HepG2 (cell line): ENCODE results near the gene CERS1. TPM values are rescaled to one million over a fixed set of nuclear protein-coding genes. Genes with fewer than 3 reads are reported as not detected.

Experiments used
- CCDC6 ChIP-seq: sonication (generic); formaldehyde crosslinking; IDR thresholded peaks from 2 replicates; pipeline ENCODE4 v1.8.1; 2022; ENCODE audit warnings: mild to moderate bottlenecking, missing genetic modification reagents, moderate library complexity
- DMTF1 ChIP-seq: sonication (generic); formaldehyde crosslinking; IDR thresholded peaks from 2 replicates; pipeline ENCODE4 v1.4.0; 2020; ENCODE audit warnings: mild to moderate bottlenecking, missing genetic modification reagents
- ETV6 ChIP-seq: sonication (generic); formaldehyde crosslinking; conservative IDR thresholded peaks from 2 replicates; pipeline ENCODE4 v1.4.0; 2020; ENCODE audit warnings: missing genetic modification reagents
- GTF3A ChIP-seq: sonication (generic); formaldehyde crosslinking; conservative IDR thresholded peaks from 2 replicates; pipeline ENCODE4 v1.4.0; 2020; ENCODE audit warnings: mild to moderate bottlenecking, missing genetic modification reagents
- JUND ChIP-seq: sonication (generic); formaldehyde crosslinking; IDR thresholded peaks from 2 replicates; pipeline ENCODE4 v1.8.0; 2022; ENCODE audit warnings: mild to moderate bottlenecking, missing genetic modification reagents
- KDM5B ChIP-seq: sonication (generic); formaldehyde crosslinking; IDR thresholded peaks from 2 replicates; pipeline ENCODE4 v1.4.0; 2020; ENCODE audit warnings: missing genetic modification reagents, mild to moderate bottlenecking, borderline replicate concordance
- NCOA1 ChIP-seq: sonication (generic); formaldehyde crosslinking; IDR thresholded peaks from 2 replicates; pipeline ENCODE4 v1.9.0; 2021; ENCODE audit warnings: missing genetic modification reagents
- REL ChIP-seq: sonication (generic); formaldehyde crosslinking; conservative IDR thresholded peaks from 2 replicates; pipeline ENCODE4 v1.8.0; 2022; ENCODE audit warnings: mild to moderate bottlenecking, missing genetic modification reagents, moderate library complexity
- TRIM24 ChIP-seq: sonication (generic); formaldehyde crosslinking; IDR thresholded peaks from 2 replicates; pipeline ENCODE4 v1.8.0; 2022; ENCODE audit warnings: mild to moderate bottlenecking, missing genetic modification reagents
- ZNF24 ChIP-seq: fragments of 450-650 bp; IDR thresholded peaks from 2 replicates; pipeline ENCODE4 v1.6.1; 2017; ENCODE audit warnings: antibody characterized with exemption, mild to moderate bottlenecking
- ZNF646 ChIP-seq: sonication (generic); formaldehyde crosslinking; IDR thresholded peaks from 2 replicates; pipeline ENCODE4 v1.9.0; 2021; ENCODE audit warnings: mild to moderate bottlenecking, missing genetic modification reagents
- ZNF841 ChIP-seq: sonication (generic); formaldehyde crosslinking; IDR thresholded peaks from 2 replicates; pipeline ENCODE4 v1.8.1; 2023; ENCODE audit warnings: missing genetic modification reagents, borderline replicate concordance
- polyA plus RNA-seq, 8 experiments: library from polyadenylated mRNA; depleted of rRNA in 3 of 8; stranded (reverse) in 7 of 8; unstranded in 1 of 8; fragments of >200 nt; fragmentation: Illumina TruSeq in 4 of 8; extraction: Trizol in 4 of 8; gene quantifications; 2 replicates each; pipeline versions ENCODE4 v1.2.1 to v1.2.3, GENCODE V29; 2011 to 2016; ENCODE audit warnings: low read depth in 4 of 8, missing spikeins in 1 of 8, mixed read lengths in 1 of 8; ENCODE audit not compliant: insufficient read depth in 1 of 8
- total RNA-seq, 5 experiments: library from RNA; depleted of rRNA; stranded (reverse); fragments of >200 nt; fragmentation: Illumina TruSeq; extraction: Trizol; gene quantifications; 2 replicates each; pipeline ENCODE4 v1.2.3, GENCODE V29; 2016; ENCODE audit warnings: low read depth in 1 of 5
- TF ChIP-seq, protein P1 (sequence below): sonication (generic); formaldehyde crosslinking; IDR thresholded peaks from 2 replicates; pipeline ENCODE4 v1.5.1; 2020; ENCODE audit warnings: mild to moderate bottlenecking, missing genetic modification reagents, moderate library complexity
- TF ChIP-seq, protein P2 (sequence below): sonication (generic); formaldehyde crosslinking; IDR thresholded peaks from 2 replicates; pipeline ENCODE4 v1.4.0; 2020; ENCODE audit warnings: missing genetic modification reagents

The CERS1 gene
- total and polyA plus RNA-seq, 2 of the 13 experiments (the other 11 are each of a cell fraction or from before 2014, with no cell fraction given): 4.6 to 9.8 TPM

- TF ChIP-seq, protein P1, sequence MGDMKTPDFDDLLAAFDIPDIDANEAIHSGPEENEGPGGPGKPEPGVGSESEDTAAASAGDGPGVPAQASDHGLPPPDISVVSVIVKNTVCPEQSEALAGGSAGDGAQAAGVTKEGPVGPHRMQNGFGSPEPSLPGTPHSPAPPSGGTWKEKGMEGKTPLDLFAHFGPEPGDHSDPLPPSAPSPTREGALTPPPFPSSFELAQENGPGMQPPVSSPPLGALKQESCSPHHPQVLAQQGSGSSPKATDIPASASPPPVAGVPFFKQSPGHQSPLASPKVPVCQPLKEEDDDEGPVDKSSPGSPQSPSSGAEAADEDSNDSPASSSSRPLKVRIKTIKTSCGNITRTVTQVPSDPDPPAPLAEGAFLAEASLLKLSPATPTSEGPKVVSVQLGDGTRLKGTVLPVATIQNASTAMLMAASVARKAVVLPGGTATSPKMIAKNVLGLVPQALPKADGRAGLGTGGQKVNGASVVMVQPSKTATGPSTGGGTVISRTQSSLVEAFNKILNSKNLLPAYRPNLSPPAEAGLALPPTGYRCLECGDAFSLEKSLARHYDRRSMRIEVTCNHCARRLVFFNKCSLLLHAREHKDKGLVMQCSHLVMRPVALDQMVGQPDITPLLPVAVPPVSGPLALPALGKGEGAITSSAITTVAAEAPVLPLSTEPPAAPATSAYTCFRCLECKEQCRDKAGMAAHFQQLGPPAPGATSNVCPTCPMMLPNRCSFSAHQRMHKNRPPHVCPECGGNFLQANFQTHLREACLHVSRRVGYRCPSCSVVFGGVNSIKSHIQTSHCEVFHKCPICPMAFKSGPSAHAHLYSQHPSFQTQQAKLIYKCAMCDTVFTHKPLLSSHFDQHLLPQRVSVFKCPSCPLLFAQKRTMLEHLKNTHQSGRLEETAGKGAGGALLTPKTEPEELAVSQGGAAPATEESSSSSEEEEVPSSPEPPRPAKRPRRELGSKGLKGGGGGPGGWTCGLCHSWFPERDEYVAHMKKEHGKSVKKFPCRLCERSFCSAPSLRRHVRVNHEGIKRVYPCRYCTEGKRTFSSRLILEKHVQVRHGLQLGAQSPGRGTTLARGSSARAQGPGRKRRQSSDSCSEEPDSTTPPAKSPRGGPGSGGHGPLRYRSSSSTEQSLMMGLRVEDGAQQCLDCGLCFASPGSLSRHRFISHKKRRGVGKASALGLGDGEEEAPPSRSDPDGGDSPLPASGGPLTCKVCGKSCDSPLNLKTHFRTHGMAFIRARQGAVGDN (CRISPR knock-in tag): peak; percentile 93
- no peak for TF ChIP-seq ZNF646
- TF ChIP-seq CCDC6 (CRISPR knock-in tag): 0 out of 2 replicates have a peak, but pooled peaks have one; percentile 25
- no peak for TF ChIP-seq JUND (CRISPR knock-in tag)
- no peak for TF ChIP-seq REL (CRISPR knock-in tag)
- no peak for TF ChIP-seq NCOA1
- TF ChIP-seq ZNF841 (CRISPR knock-in tag): no peak
- TF ChIP-seq KDM5B (CRISPR knock-in tag): no peak; the same call in 1 of the 2 replicates
- no peak for TF ChIP-seq DMTF1 (CRISPR knock-in tag)
- TF ChIP-seq, protein P2, sequence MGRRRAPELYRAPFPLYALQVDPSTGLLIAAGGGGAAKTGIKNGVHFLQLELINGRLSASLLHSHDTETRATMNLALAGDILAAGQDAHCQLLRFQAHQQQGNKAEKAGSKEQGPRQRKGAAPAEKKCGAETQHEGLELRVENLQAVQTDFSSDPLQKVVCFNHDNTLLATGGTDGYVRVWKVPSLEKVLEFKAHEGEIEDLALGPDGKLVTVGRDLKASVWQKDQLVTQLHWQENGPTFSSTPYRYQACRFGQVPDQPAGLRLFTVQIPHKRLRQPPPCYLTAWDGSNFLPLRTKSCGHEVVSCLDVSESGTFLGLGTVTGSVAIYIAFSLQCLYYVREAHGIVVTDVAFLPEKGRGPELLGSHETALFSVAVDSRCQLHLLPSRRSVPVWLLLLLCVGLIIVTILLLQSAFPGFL (CRISPR knock-in tag): no peak
- no peak for TF ChIP-seq GTF3A (CRISPR knock-in tag)
- peak; percentile 46; the same call in 1 of the 2 replicates for TF ChIP-seq TRIM24 (CRISPR knock-in tag)
- TF ChIP-seq ETV6 (CRISPR knock-in tag): no peak
- no peak for TF ChIP-seq ZNF24
Observed at GRCh38 chr19:18895038-18895823, 727 bp downstream of the CERS1 start (continued).
